ENCODE results near the gene STKLD1. TPM values are rescaled to one million over a fixed set of nuclear protein-coding genes. Genes with fewer than 3 reads are reported as not detected.

STKLD1 gene
- total and polyA plus RNA-seq, 2 donors: 0.94 to 1.5 TPM

DNA sequence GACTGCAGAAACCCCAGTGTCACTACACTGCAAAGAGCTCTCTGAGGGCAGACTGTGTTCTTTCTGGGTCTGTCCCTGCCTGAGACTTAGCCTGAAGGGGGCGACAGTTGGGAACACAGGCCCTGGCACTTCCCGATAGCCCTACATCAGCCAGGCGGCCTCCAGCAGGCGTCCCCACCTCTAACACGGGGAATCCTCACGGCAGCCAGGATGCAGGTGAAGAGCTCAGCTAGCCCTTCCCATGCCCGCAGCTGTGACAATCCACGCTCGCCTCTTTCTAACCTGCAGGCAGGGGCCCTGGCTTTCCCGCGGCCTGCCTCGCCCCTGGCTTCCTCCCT, 34.1 kb upstream of the STKLD1 start:
- 96% methylated on average over 12 of the region's 12 CpGs for WGBS
- Histone ChIP-seq H3K36me3 (ENCODE audit: control insufficient read depth in 2 of 2, insufficient read depth in 2 of 2, low read length in 1 of 2) (peaks cover 60 to 63% of the 10 kb centered on the region in 2 donors), H3K27me3 (ENCODE audit: control insufficient read depth in 2 of 2, insufficient read depth in 1 of 2, low read length in 1 of 2) (no peaks in the 10 kb centered on the region), H3K4me1 (ENCODE audit: control insufficient read depth in 2 of 2, insufficient read depth in 2 of 2, low read length in 2 of 2) (peaks cover 7 to 16% of the 10 kb centered on the region in 2 donors), H3K9me3 (ENCODE audit: control insufficient read depth in 2 of 2, insufficient read depth in 1 of 2, low read length in 1 of 2) (no peaks in the 10 kb centered on the region), H3K4me3 (ENCODE audit: low read length in 2 of 2) (no peak overlapping the region), H3K27ac (ENCODE audit: low read depth in 1 of 2, low read length in 1 of 2) (no peak overlapping the region)
- no peak for DNase-seq (ENCODE audit: low read depth in 6 of 9, low spot score in 9 of 9)

DNA sequence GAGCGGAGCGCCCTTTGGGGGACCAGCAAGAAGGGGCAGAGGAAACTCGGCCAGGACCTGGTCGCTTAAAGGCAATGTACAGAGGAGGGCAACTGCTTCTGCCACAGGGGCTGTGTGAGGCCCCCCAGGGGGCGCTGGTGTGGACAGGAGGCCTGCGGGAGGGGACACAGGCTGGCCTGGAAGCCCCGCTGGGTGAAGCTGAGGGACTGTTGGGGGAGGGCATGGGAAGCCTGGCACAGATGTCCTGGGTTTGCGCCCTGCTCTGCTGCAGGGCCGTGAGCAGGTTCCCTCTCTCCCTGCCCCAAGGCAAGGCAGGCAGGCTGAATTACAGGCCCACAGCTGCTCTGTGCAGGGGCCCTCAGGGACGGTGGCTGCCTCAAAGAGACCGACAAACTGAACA, 33.6 kb upstream of the STKLD1 start:
- DNase-seq (ENCODE audit: low read depth in 6 of 9, low spot score in 9 of 9): no peak
- H3K4me3 ChIP-seq (ENCODE audit: low read length in 2 of 2): no peak overlapping the region
- peaks cover 60 to 63% of the 10 kb centered on the region in 2 donors for H3K36me3 ChIP-seq (ENCODE audit: control insufficient read depth in 2 of 2, insufficient read depth in 2 of 2, low read length in 1 of 2)
- H3K27ac ChIP-seq (ENCODE audit: low read depth in 1 of 2, low read length in 1 of 2): no peak overlapping the region
- WGBS: 91% methylated on average over 11 of the region's 11 CpGs
- H3K27me3 ChIP-seq (ENCODE audit: control insufficient read depth in 2 of 2, insufficient read depth in 1 of 2, low read length in 1 of 2): no peaks in the 10 kb centered on the region
- peaks cover 12 to 17% of the 10 kb centered on the region in 2 donors for H3K4me1 ChIP-seq (ENCODE audit: control insufficient read depth in 2 of 2, insufficient read depth in 2 of 2, low read length in 2 of 2)
- H3K9me3 ChIP-seq (ENCODE audit: control insufficient read depth in 2 of 2, insufficient read depth in 1 of 2, low read length in 1 of 2): no peaks in the 10 kb centered on the region

DNA sequence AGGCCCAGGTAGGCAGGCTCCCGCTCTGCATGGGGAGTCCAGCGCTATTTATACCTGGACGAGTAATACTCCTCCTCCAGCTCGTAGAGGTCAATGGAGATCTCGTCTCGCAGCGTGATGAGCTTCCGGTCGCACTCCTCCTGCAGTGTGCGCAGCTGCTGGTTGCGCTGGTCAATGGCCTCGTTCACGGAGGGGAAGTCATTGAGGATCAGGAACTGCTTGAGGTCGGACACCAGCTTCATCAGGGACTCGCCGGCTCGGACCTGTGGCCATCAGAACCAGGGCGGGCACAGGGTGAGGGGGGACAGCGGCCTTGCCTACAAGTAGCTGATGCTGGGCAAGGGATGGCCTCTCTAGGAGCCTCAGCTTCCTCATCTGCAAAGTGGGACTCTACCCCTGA, 32.1 kb upstream of the STKLD1 start:
- H3K4me3 ChIP-seq (ENCODE audit: low read length in 2 of 2): no peak overlapping the region
- peaks cover 62 to 63% of the 10 kb centered on the region in 2 donors for H3K36me3 ChIP-seq (ENCODE audit: control insufficient read depth in 2 of 2, insufficient read depth in 2 of 2, low read length in 1 of 2)
- no peaks in the 10 kb centered on the region for H3K27me3 ChIP-seq (ENCODE audit: control insufficient read depth in 2 of 2, insufficient read depth in 1 of 2, low read length in 1 of 2)
- 98% methylated on average over 19 of the region's 19 CpGs for WGBS
- no peak for DNase-seq (ENCODE audit: low read depth in 6 of 9, low spot score in 9 of 9)
- H3K4me1 ChIP-seq (ENCODE audit: control insufficient read depth in 2 of 2, insufficient read depth in 2 of 2, low read length in 2 of 2): peaks cover 14 to 21% of the 10 kb centered on the region in 2 donors
- H3K27ac ChIP-seq (ENCODE audit: low read depth in 1 of 2, low read length in 1 of 2): no peak overlapping the region
- H3K9me3 ChIP-seq (ENCODE audit: control insufficient read depth in 2 of 2, insufficient read depth in 1 of 2, low read length in 1 of 2): no peaks in the 10 kb centered on the region

DNA sequence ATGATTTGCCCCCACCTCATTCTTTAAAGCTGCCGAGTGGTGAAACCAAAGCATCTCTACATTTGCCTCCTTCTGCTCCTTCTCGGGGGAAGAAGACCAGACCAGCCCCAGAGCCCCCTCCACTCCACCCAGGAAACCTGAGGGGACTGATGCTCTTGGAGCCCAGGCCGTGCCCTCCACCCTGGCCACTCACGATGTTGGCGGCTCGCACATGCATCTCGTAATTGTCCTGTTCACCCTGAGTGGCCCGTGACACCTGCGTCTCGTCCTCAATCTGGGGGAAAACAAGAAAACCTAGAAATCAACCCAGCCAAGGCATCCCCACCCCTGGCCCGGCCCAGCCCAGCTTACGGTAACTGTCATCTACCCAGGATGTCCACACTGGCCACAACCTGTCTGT, 31.2 kb upstream of the STKLD1 start:
- Histone ChIP-seq H3K4me1 (ENCODE audit: control insufficient read depth in 2 of 2, insufficient read depth in 2 of 2, low read length in 2 of 2) (peaks cover 16 to 31% of the 10 kb centered on the region in 2 donors), H3K4me3 (ENCODE audit: low read length in 2 of 2) (no peak overlapping the region), H3K27ac (ENCODE audit: low read depth in 1 of 2, low read length in 1 of 2) (no peak overlapping the region), H3K36me3 (ENCODE audit: control insufficient read depth in 2 of 2, insufficient read depth in 2 of 2, low read length in 1 of 2) (peaks cover 66 to 70% of the 10 kb centered on the region in 2 donors), H3K27me3 (ENCODE audit: control insufficient read depth in 2 of 2, insufficient read depth in 1 of 2, low read length in 1 of 2) (no peaks in the 10 kb centered on the region), H3K9me3 (ENCODE audit: control insufficient read depth in 2 of 2, insufficient read depth in 1 of 2, low read length in 1 of 2) (no peaks in the 10 kb centered on the region)
- DNase-seq (ENCODE audit: low read depth in 6 of 9, low spot score in 9 of 9): no peak
- WGBS: 98% methylated on average over 12 of the region's 12 CpGs

DNA sequence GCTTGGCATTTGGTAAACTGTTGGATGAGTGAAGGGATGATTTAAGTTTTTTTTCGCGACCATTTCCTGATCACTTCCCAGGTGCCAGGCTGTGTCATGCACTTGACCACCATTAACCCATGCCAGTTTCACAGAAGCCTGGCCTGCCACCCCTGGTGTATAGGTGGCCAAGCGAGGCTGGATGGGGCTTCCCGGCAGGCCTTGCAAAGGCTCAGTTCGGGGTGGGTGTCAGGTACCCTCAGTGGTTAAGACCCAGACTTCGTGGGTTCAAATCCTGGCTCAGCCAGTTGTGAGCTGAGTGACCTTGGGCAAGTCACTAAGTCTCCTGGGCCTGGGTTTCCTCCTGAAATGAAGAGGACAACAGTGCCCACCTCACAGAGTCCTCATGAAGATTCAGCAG, 30.6 kb upstream of the STKLD1 start:
- H3K4me3 ChIP-seq (ENCODE audit: low read length in 2 of 2): no peak overlapping the region
- no peak for DNase-seq (ENCODE audit: low read depth in 6 of 9, low spot score in 9 of 9)
- peaks cover 14 to 27% of the 10 kb centered on the region in 2 donors for H3K4me1 ChIP-seq (ENCODE audit: control insufficient read depth in 2 of 2, insufficient read depth in 2 of 2, low read length in 2 of 2)
- H3K36me3 ChIP-seq (ENCODE audit: control insufficient read depth in 2 of 2, insufficient read depth in 2 of 2, low read length in 1 of 2): peaks cover 66 to 70% of the 10 kb centered on the region in 2 donors
- 99% methylated on average over 6 of the region's 6 CpGs for WGBS
- H3K27me3 ChIP-seq (ENCODE audit: control insufficient read depth in 2 of 2, insufficient read depth in 1 of 2, low read length in 1 of 2): no peaks in the 10 kb centered on the region
- H3K9me3 ChIP-seq (ENCODE audit: control insufficient read depth in 2 of 2, insufficient read depth in 1 of 2, low read length in 1 of 2): no peaks in the 10 kb centered on the region
- H3K27ac ChIP-seq (ENCODE audit: low read depth in 1 of 2, low read length in 1 of 2): no peak overlapping the region

DNA sequence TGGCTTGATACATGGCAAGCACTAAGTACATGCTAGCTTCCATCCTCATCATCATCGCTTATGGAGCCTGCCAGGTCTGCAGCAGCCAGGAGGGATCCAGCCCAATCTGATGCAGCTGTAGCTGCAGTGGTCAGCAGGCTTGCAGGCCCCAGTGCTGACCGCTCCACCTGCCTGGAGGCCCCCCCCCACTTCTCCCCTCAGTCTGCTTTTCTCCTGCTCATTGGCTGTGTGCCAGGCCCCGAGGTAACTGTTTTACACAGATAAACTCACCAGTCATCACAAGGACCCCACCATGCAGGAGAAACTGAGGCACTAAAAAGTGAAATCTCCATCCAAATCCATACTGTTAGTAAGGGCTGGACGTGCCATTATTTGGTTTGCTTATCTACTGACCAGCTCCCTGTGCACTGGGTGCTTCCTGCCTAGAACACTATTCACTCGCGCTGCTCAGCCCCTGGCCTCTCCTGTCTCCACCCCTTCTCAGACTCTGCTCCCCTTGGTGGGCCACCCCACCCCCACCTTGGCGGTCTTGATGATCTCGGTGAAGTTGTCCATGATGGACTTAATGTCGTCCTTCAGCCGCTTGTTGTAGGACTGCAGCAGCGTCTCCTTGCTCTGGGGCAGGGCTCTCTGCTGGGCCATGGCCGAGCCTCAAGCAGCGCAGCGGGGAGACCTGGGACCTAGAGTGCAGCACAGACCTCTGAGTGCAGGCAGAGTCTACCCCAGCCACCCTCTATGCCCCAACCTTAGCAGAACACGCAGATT, 30.0 kb upstream of the STKLD1 start:
- DNase-seq (ENCODE audit: low read depth in 6 of 9, low spot score in 9 of 9): no peak
- H3K9me3 ChIP-seq (ENCODE audit: control insufficient read depth in 2 of 2, insufficient read depth in 1 of 2, low read length in 1 of 2): no peaks in the 10 kb centered on the region
- no peaks in the 10 kb centered on the region for H3K27me3 ChIP-seq (ENCODE audit: control insufficient read depth in 2 of 2, insufficient read depth in 1 of 2, low read length in 1 of 2)
- peaks cover 14 to 24% of the 10 kb centered on the region in 2 donors for H3K4me1 ChIP-seq (ENCODE audit: control insufficient read depth in 2 of 2, insufficient read depth in 2 of 2, low read length in 2 of 2)
- H3K36me3 ChIP-seq (ENCODE audit: control insufficient read depth in 2 of 2, insufficient read depth in 2 of 2, low read length in 1 of 2): peaks cover 66 to 70% of the 10 kb centered on the region in 2 donors
- no peak overlapping the region for H3K27ac ChIP-seq (ENCODE audit: low read depth in 1 of 2, low read length in 1 of 2)
- WGBS: 91% methylated on average over 15 of the region's 15 CpGs
- peak overlapping the region in 1 of 2 donors; percentile 69 for H3K4me3 ChIP-seq (ENCODE audit: low read length in 2 of 2)

DNA sequence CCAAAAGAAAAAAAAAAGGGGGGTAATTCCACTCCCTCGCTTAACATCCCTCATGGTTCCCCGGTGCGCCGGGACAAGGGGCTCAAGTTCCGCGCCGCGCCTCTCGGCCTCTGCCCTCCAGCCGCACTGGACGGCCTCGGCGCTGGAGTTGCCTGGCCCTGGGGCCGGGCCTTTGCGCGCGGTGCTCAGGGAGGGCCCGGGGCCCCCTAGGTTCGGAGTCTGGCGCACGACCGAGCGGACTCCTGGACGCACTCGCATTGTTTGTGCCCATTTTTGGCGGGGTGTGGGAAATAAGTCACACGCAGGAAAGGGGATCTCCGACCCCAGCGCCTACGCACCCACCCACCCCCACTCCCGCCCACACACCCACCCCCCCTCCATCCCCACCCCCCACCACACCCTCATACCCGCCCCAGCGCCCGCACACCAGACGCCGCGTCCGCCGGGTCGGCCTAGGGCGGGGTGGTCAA, 28.6 kb upstream of the STKLD1 start:
- Histone ChIP-seq H3K4me1 (ENCODE audit: control insufficient read depth in 2 of 2, insufficient read depth in 2 of 2, low read length in 2 of 2) (peaks cover 14 to 24% of the 10 kb centered on the region in 2 donors), H3K27me3 (ENCODE audit: control insufficient read depth in 2 of 2, insufficient read depth in 1 of 2, low read length in 1 of 2) (no peaks in the 10 kb centered on the region), H3K9me3 (ENCODE audit: control insufficient read depth in 2 of 2, insufficient read depth in 1 of 2, low read length in 1 of 2) (no peaks in the 10 kb centered on the region), H3K36me3 (ENCODE audit: control insufficient read depth in 2 of 2, insufficient read depth in 2 of 2, low read length in 1 of 2) (peaks cover 66 to 71% of the 10 kb centered on the region in 2 donors), H3K27ac (ENCODE audit: low read depth in 1 of 2, low read length in 1 of 2) (peak overlapping the region in 1 of 2 donors; percentile 80), H3K4me3 (ENCODE audit: low read length in 2 of 2) (peak overlapping the region; percentile 69 to 75)
- peak in 4 of 9 donors; percentile 21 to 65 (median 30) for DNase-seq (ENCODE audit: low read depth in 6 of 9, low spot score in 9 of 9)
- WGBS: under 1% methylated on average over 41 of the region's 41 CpGs

DNA sequence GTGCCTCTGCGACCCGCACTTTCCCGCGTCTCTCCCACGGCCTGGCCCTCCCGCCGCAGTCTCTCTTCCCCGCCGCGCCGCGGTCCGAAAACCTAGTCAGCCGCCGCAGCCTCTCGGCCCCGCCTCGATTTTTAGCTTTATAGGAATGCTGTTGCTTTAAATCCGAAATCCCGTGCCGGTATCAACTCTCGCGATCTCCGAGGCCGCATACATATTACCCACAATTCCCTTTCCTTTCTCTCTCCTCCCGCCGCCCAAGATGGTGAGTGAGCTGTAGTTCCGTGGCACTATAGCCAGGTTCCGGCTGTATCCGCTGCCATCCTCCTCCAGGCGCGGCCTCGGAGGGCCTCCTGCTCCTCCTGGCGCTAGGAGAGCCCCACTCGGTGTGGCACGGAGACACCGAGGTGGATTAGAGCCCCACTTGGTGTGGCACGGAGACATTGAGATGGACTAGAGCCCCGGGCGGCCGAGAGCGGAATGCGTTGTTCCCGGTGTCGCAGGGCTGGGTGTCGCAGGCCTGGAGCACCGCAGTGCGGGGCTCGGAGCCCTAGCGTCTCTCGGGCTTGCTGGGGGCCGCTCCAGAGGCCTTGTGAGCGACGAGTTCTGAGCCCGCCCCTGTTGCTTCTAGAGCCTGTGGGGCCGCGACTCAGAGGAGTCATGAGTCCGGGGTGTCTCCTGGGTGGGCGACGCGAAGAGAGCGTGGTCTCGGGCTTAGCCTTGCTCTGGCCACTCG, 28.0 kb upstream of the STKLD1 start, which contains the start of the genes MED22 and RPL7A:
MED22 (minus strand) TSS at position 147 of the 733 bp plus-strand sequence. CDS start 1,469 bp downstream, outside the sequence.
RPL7A (plus strand) TSS at position 234 of the 733 bp plus-strand sequence; CDS start at position 260, 26 bp downstream.
- Histone ChIP-seq H3K27me3 (ENCODE audit: control insufficient read depth in 2 of 2, insufficient read depth in 1 of 2, low read length in 1 of 2) (no peaks in the 10 kb centered on the region), H3K4me1 (ENCODE audit: control insufficient read depth in 2 of 2, insufficient read depth in 2 of 2, low read length in 2 of 2) (peaks cover 14 to 24% of the 10 kb centered on the region in 2 donors), H3K36me3 (ENCODE audit: control insufficient read depth in 2 of 2, insufficient read depth in 2 of 2, low read length in 1 of 2) (peaks cover 66 to 71% of the 10 kb centered on the region in 2 donors), H3K9me3 (ENCODE audit: control insufficient read depth in 2 of 2, insufficient read depth in 1 of 2, low read length in 1 of 2) (no peaks in the 10 kb centered on the region), H3K4me3 (ENCODE audit: low read length in 2 of 2) (peak within 1 kb of the TSS; percentile 69 to 75), H3K27ac (ENCODE audit: low read depth in 1 of 2, low read length in 1 of 2) (peak within 1 kb of the TSS; percentile 81 to 94)
- WGBS: under 1% methylated on average over 64 of the region's 64 CpGs
- DNase-seq (ENCODE audit: low read depth in 6 of 9, low spot score in 9 of 9): peak; percentile 90 to 99 (median 96)
